ENCODE results near the gene ELFN1.
A peak's percentile ranks its signal among the peaks of the same experiment; 100 is the strongest.

Gene ELFN1

GRCh38 chr7:1736830-1737229, 66.8 kb downstream of the ELFN1 start:
- TF ChIP-seq POLR2A (IDR thresholded peaks at IDR 0.05; ENCODE audit: low read length) (no peak), GATA1 (IDR thresholded peaks at IDR 0.05; ENCODE audit: low read depth, low read length) (no peak)
- DNase-seq = no peak

DNA sequence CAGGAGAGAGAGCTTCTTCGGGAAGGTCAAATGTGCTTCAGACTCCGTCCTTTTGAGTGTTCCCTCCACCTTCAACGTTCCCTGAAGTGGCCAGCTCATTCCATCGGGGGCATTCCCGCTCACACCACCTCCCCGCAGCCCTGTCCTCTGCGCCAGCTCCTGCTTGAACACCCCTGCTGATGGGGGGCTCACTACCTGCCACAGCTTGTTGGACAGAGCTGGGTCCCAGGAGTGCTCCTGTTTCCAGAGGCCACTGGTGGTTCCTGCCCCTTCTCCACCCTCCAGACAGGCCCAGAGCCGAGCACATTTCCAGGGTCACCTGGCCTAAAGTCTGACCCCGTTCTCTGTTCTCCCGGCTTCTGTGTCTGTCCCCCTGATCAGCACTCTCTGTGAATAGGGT, 67.4 kb downstream of the ELFN1 start:
- TF ChIP-seq POLR2A (IDR thresholded peaks at IDR 0.05; ENCODE audit: low read length) (no peak), GATA1 (IDR thresholded peaks at IDR 0.05; ENCODE audit: low read depth, low read length) (no peak)
- DNase-seq = no peak

DNA sequence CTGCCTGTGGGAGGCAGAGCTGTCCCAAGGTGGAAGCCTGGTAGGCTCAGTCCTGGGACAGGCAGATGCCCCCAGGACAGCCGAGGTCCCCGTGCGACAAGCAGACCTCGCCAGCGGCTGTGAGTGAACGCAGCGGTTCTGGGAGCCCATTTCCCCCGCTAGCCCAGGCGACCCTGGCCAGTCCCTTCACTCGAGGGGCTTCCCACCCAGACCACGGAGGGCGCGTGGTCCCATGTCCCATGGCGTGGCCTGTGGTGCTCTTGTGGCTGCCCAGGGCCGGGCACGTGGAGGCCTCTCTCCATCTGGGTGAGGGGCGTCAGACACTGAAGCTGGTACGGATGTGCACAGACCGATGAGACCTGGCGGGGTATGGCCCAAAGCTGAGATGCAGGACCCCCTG, 67.9 kb downstream of the ELFN1 start:
- no peak for DNase-seq
- no peak for TF ChIP-seq POLR2A (IDR thresholded peaks at IDR 0.05; ENCODE audit: low read length)
- no peak for TF ChIP-seq GATA1 (IDR thresholded peaks at IDR 0.05; ENCODE audit: low read depth, low read length)

GRCh38 chr7:1738511-1738910, 68.4 kb downstream of the ELFN1 start:
- DNase-seq = no peak
- no peak for TF ChIP-seq POLR2A (IDR thresholded peaks at IDR 0.05; ENCODE audit: low read length)
- no peak for TF ChIP-seq GATA1 (IDR thresholded peaks at IDR 0.05; ENCODE audit: low read depth, low read length)

DNA sequence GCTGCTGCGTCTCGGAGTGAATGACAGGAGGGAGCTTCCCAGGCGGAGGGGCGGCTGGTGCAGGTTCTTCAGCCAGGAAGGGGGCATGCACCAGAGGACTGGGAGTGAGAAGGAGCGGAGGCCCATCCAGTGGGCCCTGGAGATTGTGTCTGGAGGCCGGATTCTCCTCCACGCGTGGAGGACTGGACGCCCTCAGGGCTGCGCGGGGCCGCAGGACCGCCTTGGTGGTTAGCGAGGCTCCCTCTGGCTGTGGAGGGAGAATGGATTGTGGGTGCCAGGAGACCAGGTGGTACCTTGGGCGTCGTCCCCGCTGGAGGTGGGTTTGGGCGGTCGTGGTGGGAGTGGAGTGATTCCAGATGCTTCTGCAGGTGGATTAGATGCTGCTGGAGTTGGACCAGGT, 68.9 kb downstream of the ELFN1 start:
- no peak for DNase-seq
- no peak for TF ChIP-seq GATA1 (IDR thresholded peaks at IDR 0.05; ENCODE audit: low read depth, low read length)
- no peak for TF ChIP-seq POLR2A (IDR thresholded peaks at IDR 0.05; ENCODE audit: low read length)

GRCh38 chr7:1739593-1739992, 69.5 kb downstream of the ELFN1 start:
- TF ChIP-seq GATA1 (IDR thresholded peaks at IDR 0.05; ENCODE audit: low read depth, low read length) (no peak), POLR2A (IDR thresholded peaks at IDR 0.05; ENCODE audit: low read length) (no peak)

GRCh38 chr7:1740214-1740613, 70.1 kb downstream of the ELFN1 start:
- no peak for DNase-seq
- TF ChIP-seq POLR2A (IDR thresholded peaks at IDR 0.05; ENCODE audit: low read length) (no peak), GATA1 (IDR thresholded peaks at IDR 0.05; ENCODE audit: low read depth, low read length) (no peak)

More at GRCh38 chr7:1739593-1739992, 69.5 kb downstream of the ELFN1 start:
- no peak for DNase-seq

- no peak for DNase-seq
Observed at GRCh38 chr7:1741246-1741645, 71.2 kb downstream of the ELFN1 start.

GRCh38 chr7:1741751-1742554, 71.9 kb downstream of the ELFN1 start:
- DNase-seq = no peak

More at GRCh38 chr7:1741246-1741645, 71.2 kb downstream of the ELFN1 start:
- no peak for TF ChIP-seq POLR2A (IDR thresholded peaks at IDR 0.05; ENCODE audit: low read length)
- TF ChIP-seq GATA1 (IDR thresholded peaks at IDR 0.05; ENCODE audit: low read depth, low read length) = no peak

GRCh38 chr7:1742555-1743303, 72.7 kb downstream of the ELFN1 start:
- peak; percentile 45 to 50 for DNase-seq
- no peak for TF ChIP-seq GATA1 (IDR thresholded peaks at IDR 0.05; ENCODE audit: low read depth, low read length)
- TF ChIP-seq POLR2A (IDR thresholded peaks at IDR 0.05; ENCODE audit: low read length) = no peak

More at GRCh38 chr7:1741751-1742554, 71.9 kb downstream of the ELFN1 start:
- TF ChIP-seq GATA1 (IDR thresholded peaks at IDR 0.05; ENCODE audit: low read depth, low read length) (no peak), POLR2A (IDR thresholded peaks at IDR 0.05; ENCODE audit: low read length) (no peak)

DNA sequence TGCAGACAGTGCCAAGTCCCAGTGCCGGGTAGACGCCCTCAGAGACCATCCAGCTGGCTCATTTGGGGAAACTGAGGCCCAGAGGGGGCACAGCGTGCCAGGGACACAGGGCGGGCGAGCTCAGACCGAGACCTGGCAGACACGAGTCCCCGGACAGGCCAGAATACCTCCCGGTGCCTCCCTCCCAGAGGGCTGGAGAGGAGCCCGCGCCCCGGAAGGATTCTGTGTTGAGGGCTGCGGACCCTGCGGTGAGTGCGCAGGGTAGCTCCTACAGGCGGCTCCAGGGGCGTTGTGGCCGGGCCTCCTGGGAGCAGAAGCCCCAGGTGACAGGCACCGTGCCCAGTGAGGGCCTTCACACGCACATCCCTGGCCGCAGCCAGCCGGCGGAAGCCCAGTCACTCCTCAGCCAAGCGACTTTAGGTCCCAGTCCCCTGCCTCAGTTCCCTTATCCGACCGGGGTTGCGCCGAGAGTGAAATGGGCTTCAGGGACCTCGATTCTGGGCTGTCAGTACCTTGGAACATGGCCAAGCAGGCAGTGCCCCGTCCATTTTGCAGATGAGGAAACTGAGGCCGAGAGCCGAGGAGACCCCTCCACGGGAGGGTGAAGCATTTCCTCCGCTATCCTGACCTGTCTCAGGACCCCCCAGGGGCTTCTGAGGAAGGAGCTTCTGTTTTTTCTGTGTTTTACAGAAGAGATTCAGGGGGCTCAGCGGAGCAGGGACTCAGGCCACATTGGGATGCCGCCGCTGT, 73.6 kb downstream of the ELFN1 start:
- TF ChIP-seq POLR2A (IDR thresholded peaks at IDR 0.05; ENCODE audit: low read length) (no peak), GATA1 (IDR thresholded peaks at IDR 0.05; ENCODE audit: low read depth, low read length) (no peak)
- DNase-seq = no peak

GRCh38 chr7:1744296-1745017, 74.4 kb downstream of the ELFN1 start:
- no peak for TF ChIP-seq GATA1 (IDR thresholded peaks at IDR 0.05; ENCODE audit: low read depth, low read length)
- DNase-seq = no peak

- TF ChIP-seq GATA1 (IDR thresholded peaks at IDR 0.05; ENCODE audit: low read depth, low read length) (no peak), POLR2A (IDR thresholded peaks at IDR 0.05; ENCODE audit: low read length) (no peak)
- no peak for DNase-seq
Observed at GRCh38 chr7:1745018-1745532, 75.0 kb downstream of the ELFN1 start.
